WTC11 (cell line): ENCODE results near the gene INO80E. TPM values are rescaled to one million over a fixed set of nuclear protein-coding genes. Genes with fewer than 3 reads are reported as not detected.

Source experiments
- ATAC-seq: fragments of 200-7000 bp; cut with Tn5 transposase; 2 replicates; pipeline ENCODE4 v1.10.0; 2021; ENCODE audit warnings: mild to moderate bottlenecking, moderate library complexity
- CTCF ChIA-PET: fragments of 300-600 bp; sonication (Branson Sonifier 250); formaldehyde crosslinking; loops from one replicate; lab custom pipeline; 2021; ENCODE audit warnings: antibody characterized with exemption; lab: Charles Lee
- POLR2A ChIA-PET: fragments of 350-600 bp; sonication (Branson Sonifier 250); formaldehyde crosslinking; loops from one replicate; lab custom pipeline; 2021; ENCODE audit warnings: antibody characterized with exemption; lab: Charles Lee
- DNase-seq: peaks from one replicate; pipeline ENCODE4 v3.0.0; 2021; ENCODE audit warnings: low spot score
- H3K27ac Mint-ChIP-seq: 2 replicates; pipeline ENCODE4 v1.8.0; 2021; ENCODE audit warnings: mixed read lengths
- H3K27me3 Mint-ChIP-seq: 2 replicates; pipeline ENCODE4 v1.8.0; 2021; ENCODE audit warnings: low read depth, mild to moderate bottlenecking, moderate library complexity, mixed read lengths
- H3K36me3 Mint-ChIP-seq: 2 replicates; pipeline ENCODE4 v1.8.0; 2021; ENCODE audit warnings: mixed read lengths
- H3K4me1 Mint-ChIP-seq: 2 replicates; pipeline ENCODE4 v1.8.0; 2022; ENCODE audit warnings: mixed read lengths
- H3K4me3 Mint-ChIP-seq: 2 replicates; pipeline ENCODE4 v1.8.0; 2021; ENCODE audit warnings: mild to moderate bottlenecking, moderate library complexity, mixed read lengths
- H3K9me3 Mint-ChIP-seq: 2 replicates; pipeline ENCODE4 v1.8.0; 2021; ENCODE audit warnings: mixed read lengths
- ATF1 ChIP-seq: sonication (generic); formaldehyde crosslinking; IDR thresholded peaks from 2 replicates; pipeline ENCODE4 v1.8.1; 2023; ENCODE audit warnings: mild to moderate bottlenecking, moderate library complexity, missing genetic modification reagents
- GRHL2 ChIP-seq: fragments of 250-450 bp; sonication (Bioruptor Pico); IDR thresholded peaks from 2 replicates; pipeline ENCODE4 v1.8.0; 2022; ENCODE audit warnings: mild to moderate bottlenecking, moderate library complexity; ENCODE audit not compliant: insufficient replicate concordance, severe bottlenecking
- KAT7 ChIP-seq: sonication (generic); formaldehyde crosslinking; IDR thresholded peaks from 2 replicates; pipeline ENCODE4 v1.8.1; 2023; ENCODE audit warnings: missing genetic modification reagents, mild to moderate bottlenecking, borderline replicate concordance
- MXD4 ChIP-seq: fragments of 250-450 bp; sonication (Bioruptor Pico); IDR thresholded peaks from 2 replicates; pipeline ENCODE4 v1.8.0; 2021; ENCODE audit warnings: mild to moderate bottlenecking, moderate library complexity, borderline replicate concordance
- NFATC4 ChIP-seq: fragments of 250-450 bp; sonication (Bioruptor Pico); IDR thresholded peaks from 2 replicates; pipeline ENCODE4 v1.9.0; 2021; ENCODE audit warnings: mild to moderate bottlenecking
- NFE2L1 ChIP-seq: sonication (generic); formaldehyde crosslinking; IDR thresholded peaks from 2 replicates; pipeline ENCODE4 v1.8.1; 2023; ENCODE audit warnings: missing genetic modification reagents
- NR1H2 ChIP-seq: sonication (generic); formaldehyde crosslinking; IDR thresholded peaks from 2 replicates; pipeline ENCODE4 v1.9.0; 2021; ENCODE audit warnings: mild to moderate bottlenecking, moderate library complexity, missing genetic modification reagents
- OVOL2 ChIP-seq: fragments of 250-450 bp; sonication (Bioruptor Pico); IDR thresholded peaks from 2 replicates; pipeline ENCODE4 v1.9.0; 2021; ENCODE audit warnings: mild to moderate bottlenecking, borderline replicate concordance
- RELA ChIP-seq: sonication (generic); formaldehyde crosslinking; IDR thresholded peaks from 2 replicates; pipeline ENCODE4 v1.8.1; 2022; ENCODE audit warnings: missing genetic modification reagents, mild to moderate bottlenecking, borderline replicate concordance
- SOX15 ChIP-seq: fragments of 250-450 bp; sonication (Bioruptor Pico); IDR thresholded peaks from 2 replicates; pipeline ENCODE4 v1.9.0; 2021; ENCODE audit warnings: mild to moderate bottlenecking
- SP1 ChIP-seq: sonication (generic); formaldehyde crosslinking; conservative IDR thresholded peaks from 2 replicates; pipeline ENCODE4 v1.8.1; 2022; ENCODE audit warnings: missing genetic modification reagents
- ZNF317 ChIP-seq: sonication (generic); formaldehyde crosslinking; IDR thresholded peaks from 2 replicates; pipeline ENCODE4 v1.8.1; 2023; ENCODE audit warnings: low read depth, mild to moderate bottlenecking, moderate library complexity, missing genetic modification reagents, borderline replicate concordance
- total RNA-seq: library from RNA; stranded (reverse); gene quantifications from 3 replicates; pipeline ENCODE4 v1.2.3, GENCODE V29; 2021
- TF ChIP-seq, protein P1 (sequence below): sonication (generic); formaldehyde crosslinking; IDR thresholded peaks from 2 replicates; pipeline ENCODE4 v1.8.0; 2022; ENCODE audit warnings: missing genetic modification reagents
- TF ChIP-seq, protein P2 (sequence below): sonication (generic); formaldehyde crosslinking; IDR thresholded peaks from 2 replicates; pipeline ENCODE4 v1.8.1; 2022; ENCODE audit warnings: low read depth, mild to moderate bottlenecking, moderate library complexity, missing genetic modification reagents, borderline replicate concordance
- TF ChIP-seq, protein P3 (sequence below): sonication (generic); formaldehyde crosslinking; IDR thresholded peaks from 2 replicates; pipeline ENCODE4 v1.8.1; 2023; ENCODE audit warnings: mild to moderate bottlenecking, missing genetic modification reagents, borderline replicate concordance
- TF ChIP-seq, protein P4 (sequence below): sonication (generic); formaldehyde crosslinking; IDR thresholded peaks from 2 replicates; pipeline ENCODE4 v1.8.0; 2022; ENCODE audit warnings: mild to moderate bottlenecking, missing genetic modification reagents
- TF ChIP-seq, protein P5 (sequence below): sonication (generic); formaldehyde crosslinking; IDR thresholded peaks from 2 replicates; pipeline ENCODE4 v1.8.1; 2023; ENCODE audit warnings: mild to moderate bottlenecking, moderate library complexity, missing genetic modification reagents
- TF ChIP-seq, protein P6 (sequence below): fragments of 250-450 bp; sonication (Bioruptor Pico); IDR thresholded peaks from 2 replicates; pipeline ENCODE4 v1.9.0; 2021; ENCODE audit warnings: mild to moderate bottlenecking
- TF ChIP-seq, protein P7 (sequence below): sonication (generic); formaldehyde crosslinking; IDR thresholded peaks from 2 replicates; pipeline ENCODE4 v1.8.1; 2022; ENCODE audit warnings: mild to moderate bottlenecking, moderate library complexity, missing genetic modification reagents

The INO80E gene
- total RNA-seq, 1 experiment from 2014 or later, result 101 TPM

DNA sequence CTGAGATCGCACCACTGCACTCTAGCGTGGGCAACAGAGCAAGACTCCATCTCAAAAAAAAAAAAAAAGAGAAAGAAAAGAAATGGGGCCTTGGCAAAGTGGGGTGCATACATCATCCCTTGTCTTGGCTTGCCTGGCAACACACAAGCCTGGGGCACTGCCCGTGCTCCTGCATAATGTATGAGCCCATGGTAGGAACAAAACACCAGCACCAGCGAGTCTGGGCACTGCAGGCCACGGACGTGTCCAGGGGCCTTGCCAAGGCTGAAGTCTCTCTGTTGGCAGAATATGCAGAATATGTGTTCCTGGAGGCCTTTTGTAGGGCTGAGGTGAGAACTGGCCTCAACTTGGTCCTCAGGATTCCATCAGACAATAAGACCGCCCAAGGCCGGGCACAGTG, 53.8 kb downstream of the INO80E start:
- no peaks in the 10 kb centered on the region for H3K36me3 Mint-ChIP-seq
- peaks cover 42% of the 10 kb centered on the region for H3K27me3 Mint-ChIP-seq
- no peaks in the 10 kb centered on the region for H3K9me3 Mint-ChIP-seq
- CTCF ChIA-PET, result interaction anchor here (0.8 to 2.0 kb wide), 3 partner anchors 17 to 42 kb away, joined by 3 to 16 read pairs (median 6); partner anchors contain the start of gene TLCD3B
- no peak overlapping the region for H3K27ac Mint-ChIP-seq
- no peak overlapping the region for H3K4me3 Mint-ChIP-seq
- ATAC-seq (no peak), DNase-seq (no peak)
- H3K4me1 Mint-ChIP-seq, result peaks cover 10% of the 10 kb centered on the region
- TF ChIP-seq, protein P1, sequence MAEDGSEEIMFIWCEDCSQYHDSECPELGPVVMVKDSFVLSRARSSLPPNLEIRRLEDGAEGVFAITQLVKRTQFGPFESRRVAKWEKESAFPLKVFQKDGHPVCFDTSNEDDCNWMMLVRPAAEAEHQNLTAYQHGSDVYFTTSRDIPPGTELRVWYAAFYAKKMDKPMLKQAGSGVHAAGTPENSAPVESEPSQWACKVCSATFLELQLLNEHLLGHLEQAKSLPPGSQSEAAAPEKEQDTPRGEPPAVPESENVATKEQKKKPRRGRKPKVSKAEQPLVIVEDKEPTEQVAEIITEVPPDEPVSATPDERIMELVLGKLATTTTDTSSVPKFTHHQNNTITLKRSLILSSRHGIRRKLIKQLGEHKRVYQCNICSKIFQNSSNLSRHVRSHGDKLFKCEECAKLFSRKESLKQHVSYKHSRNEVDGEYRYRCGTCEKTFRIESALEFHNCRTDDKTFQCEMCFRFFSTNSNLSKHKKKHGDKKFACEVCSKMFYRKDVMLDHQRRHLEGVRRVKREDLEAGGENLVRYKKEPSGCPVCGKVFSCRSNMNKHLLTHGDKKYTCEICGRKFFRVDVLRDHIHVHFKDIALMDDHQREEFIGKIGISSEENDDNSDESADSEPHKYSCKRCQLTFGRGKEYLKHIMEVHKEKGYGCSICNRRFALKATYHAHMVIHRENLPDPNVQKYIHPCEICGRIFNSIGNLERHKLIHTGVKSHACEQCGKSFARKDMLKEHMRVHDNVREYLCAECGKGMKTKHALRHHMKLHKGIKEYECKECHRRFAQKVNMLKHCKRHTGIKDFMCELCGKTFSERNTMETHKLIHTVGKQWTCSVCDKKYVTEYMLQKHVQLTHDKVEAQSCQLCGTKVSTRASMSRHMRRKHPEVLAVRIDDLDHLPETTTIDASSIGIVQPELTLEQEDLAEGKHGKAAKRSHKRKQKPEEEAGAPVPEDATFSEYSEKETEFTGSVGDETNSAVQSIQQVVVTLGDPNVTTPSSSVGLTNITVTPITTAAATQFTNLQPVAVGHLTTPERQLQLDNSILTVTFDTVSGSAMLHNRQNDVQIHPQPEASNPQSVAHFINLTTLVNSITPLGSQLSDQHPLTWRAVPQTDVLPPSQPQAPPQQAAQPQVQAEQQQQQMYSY (CRISPR knock-in tag), result no peak
- TF ChIP-seq, protein P2, sequence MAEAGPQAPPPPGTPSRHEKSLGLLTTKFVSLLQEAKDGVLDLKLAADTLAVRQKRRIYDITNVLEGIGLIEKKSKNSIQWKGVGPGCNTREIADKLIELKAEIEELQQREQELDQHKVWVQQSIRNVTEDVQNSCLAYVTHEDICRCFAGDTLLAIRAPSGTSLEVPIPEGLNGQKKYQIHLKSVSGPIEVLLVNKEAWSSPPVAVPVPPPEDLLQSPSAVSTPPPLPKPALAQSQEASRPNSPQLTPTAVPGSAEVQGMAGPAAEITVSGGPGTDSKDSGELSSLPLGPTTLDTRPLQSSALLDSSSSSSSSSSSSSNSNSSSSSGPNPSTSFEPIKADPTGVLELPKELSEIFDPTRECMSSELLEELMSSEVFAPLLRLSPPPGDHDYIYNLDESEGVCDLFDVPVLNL, result no peak
- TF ChIP-seq, protein P3, sequence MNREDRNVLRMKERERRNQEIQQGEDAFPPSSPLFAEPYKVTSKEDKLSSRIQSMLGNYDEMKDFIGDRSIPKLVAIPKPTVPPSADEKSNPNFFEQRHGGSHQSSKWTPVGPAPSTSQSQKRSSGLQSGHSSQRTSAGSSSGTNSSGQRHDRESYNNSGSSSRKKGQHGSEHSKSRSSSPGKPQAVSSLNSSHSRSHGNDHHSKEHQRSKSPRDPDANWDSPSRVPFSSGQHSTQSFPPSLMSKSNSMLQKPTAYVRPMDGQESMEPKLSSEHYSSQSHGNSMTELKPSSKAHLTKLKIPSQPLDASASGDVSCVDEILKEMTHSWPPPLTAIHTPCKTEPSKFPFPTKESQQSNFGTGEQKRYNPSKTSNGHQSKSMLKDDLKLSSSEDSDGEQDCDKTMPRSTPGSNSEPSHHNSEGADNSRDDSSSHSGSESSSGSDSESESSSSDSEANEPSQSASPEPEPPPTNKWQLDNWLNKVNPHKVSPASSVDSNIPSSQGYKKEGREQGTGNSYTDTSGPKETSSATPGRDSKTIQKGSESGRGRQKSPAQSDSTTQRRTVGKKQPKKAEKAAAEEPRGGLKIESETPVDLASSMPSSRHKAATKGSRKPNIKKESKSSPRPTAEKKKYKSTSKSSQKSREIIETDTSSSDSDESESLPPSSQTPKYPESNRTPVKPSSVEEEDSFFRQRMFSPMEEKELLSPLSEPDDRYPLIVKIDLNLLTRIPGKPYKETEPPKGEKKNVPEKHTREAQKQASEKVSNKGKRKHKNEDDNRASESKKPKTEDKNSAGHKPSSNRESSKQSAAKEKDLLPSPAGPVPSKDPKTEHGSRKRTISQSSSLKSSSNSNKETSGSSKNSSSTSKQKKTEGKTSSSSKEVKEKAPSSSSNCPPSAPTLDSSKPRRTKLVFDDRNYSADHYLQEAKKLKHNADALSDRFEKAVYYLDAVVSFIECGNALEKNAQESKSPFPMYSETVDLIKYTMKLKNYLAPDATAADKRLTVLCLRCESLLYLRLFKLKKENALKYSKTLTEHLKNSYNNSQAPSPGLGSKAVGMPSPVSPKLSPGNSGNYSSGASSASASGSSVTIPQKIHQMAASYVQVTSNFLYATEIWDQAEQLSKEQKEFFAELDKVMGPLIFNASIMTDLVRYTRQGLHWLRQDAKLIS, result no peak
- TF ChIP-seq, protein P4, sequence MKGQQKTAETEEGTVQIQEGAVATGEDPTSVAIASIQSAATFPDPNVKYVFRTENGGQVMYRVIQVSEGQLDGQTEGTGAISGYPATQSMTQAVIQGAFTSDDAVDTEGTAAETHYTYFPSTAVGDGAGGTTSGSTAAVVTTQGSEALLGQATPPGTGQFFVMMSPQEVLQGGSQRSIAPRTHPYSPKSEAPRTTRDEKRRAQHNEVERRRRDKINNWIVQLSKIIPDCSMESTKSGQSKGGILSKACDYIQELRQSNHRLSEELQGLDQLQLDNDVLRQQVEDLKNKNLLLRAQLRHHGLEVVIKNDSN (CRISPR knock-in tag), result no peak
- TF ChIP-seq, protein P5, sequence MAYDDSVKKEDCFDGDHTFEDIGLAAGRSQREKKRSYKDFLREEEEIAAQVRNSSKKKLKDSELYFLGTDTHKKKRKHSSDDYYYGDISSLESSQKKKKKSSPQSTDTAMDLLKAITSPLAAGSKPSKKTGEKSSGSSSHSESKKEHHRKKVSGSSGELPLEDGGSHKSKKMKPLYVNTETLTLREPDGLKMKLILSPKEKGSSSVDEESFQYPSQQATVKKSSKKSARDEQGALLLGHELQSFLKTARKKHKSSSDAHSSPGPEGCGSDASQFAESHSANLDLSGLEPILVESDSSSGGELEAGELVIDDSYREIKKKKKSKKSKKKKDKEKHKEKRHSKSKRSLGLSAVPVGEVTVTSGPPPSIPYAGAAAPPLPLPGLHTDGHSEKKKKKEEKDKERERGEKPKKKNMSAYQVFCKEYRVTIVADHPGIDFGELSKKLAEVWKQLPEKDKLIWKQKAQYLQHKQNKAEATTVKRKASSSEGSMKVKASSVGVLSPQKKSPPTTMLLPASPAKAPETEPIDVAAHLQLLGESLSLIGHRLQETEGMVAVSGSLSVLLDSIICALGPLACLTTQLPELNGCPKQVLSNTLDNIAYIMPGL (CRISPR knock-in tag), result no peak
- POLR2A ChIA-PET, result no interaction called here

DNA sequence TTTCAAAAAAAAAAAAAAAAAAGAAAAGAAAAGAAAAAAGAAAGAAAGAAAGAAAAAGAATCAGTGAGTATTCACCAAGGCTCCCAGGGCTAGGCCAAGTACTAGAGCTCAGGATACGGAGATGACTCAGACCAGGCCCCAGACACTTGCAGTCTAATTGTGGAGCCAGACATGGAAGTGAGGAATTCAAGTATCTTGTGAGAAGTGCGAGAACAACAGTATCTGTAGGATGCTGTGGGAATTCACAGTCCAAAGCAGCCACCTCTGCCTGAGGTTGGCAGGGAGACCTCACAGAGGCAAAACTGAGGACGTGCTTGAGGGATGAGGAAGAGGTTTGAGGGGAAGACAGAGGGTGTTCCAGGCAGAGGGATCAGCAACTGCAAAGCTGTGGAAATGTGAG, 55.5 kb downstream of the INO80E start:
- ATAC-seq (no peak), DNase-seq (no peak)
- POLR2A ChIA-PET, result no interaction called here
- peak overlapping the region; percentile 52 for H3K4me3 Mint-ChIP-seq
- CTCF ChIA-PET, result interaction anchor here (0.6 to 1.0 kb wide), 3 partner anchors 19 to 550 kb away, joined by 3 to 4 read pairs (median 4); no protein-coding TSS in a partner anchor
- H3K27ac Mint-ChIP-seq, result 0 out of 2 replicates have a peak overlapping the region, but pooled peaks have one; percentile 93
- H3K36me3 Mint-ChIP-seq, result no peaks in the 10 kb centered on the region
- H3K4me1 Mint-ChIP-seq, result peaks cover 14% of the 10 kb centered on the region
- TF ChIP-seq, protein P6, sequence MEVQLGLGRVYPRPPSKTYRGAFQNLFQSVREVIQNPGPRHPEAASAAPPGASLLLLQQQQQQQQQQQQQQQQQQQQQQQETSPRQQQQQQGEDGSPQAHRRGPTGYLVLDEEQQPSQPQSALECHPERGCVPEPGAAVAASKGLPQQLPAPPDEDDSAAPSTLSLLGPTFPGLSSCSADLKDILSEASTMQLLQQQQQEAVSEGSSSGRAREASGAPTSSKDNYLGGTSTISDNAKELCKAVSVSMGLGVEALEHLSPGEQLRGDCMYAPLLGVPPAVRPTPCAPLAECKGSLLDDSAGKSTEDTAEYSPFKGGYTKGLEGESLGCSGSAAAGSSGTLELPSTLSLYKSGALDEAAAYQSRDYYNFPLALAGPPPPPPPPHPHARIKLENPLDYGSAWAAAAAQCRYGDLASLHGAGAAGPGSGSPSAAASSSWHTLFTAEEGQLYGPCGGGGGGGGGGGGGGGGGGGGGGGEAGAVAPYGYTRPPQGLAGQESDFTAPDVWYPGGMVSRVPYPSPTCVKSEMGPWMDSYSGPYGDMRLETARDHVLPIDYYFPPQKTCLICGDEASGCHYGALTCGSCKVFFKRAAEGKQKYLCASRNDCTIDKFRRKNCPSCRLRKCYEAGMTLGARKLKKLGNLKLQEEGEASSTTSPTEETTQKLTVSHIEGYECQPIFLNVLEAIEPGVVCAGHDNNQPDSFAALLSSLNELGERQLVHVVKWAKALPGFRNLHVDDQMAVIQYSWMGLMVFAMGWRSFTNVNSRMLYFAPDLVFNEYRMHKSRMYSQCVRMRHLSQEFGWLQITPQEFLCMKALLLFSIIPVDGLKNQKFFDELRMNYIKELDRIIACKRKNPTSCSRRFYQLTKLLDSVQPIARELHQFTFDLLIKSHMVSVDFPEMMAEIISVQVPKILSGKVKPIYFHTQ (CRISPR knock-in tag), result no peak
- no peak for TF ChIP-seq KAT7 (CRISPR knock-in tag)
- TF ChIP-seq, protein P7, sequence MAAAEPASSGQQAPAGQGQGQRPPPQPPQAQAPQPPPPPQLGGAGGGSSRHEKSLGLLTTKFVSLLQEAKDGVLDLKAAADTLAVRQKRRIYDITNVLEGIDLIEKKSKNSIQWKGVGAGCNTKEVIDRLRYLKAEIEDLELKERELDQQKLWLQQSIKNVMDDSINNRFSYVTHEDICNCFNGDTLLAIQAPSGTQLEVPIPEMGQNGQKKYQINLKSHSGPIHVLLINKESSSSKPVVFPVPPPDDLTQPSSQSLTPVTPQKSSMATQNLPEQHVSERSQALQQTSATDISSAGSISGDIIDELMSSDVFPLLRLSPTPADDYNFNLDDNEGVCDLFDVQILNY (CRISPR knock-in tag), result no peak
- TF ChIP-seq NR1H2 (CRISPR knock-in tag), result no peak
- TF ChIP-seq SP1 (CRISPR knock-in tag), result no peak
- TF ChIP-seq NFE2L1, result no peak
- no peak for TF ChIP-seq ATF1 (CRISPR knock-in tag)
- TF ChIP-seq MXD4, result no peak
- no peak for TF ChIP-seq ZNF317 (CRISPR knock-in tag)
- no peak for TF ChIP-seq SOX15
- no peak for TF ChIP-seq OVOL2 (CRISPR knock-in tag)
- TF ChIP-seq GRHL2, result no peak
- no peak for TF ChIP-seq RELA (CRISPR knock-in tag)
- no peak for TF ChIP-seq NFATC4 (CRISPR knock-in tag)
- H3K27me3 Mint-ChIP-seq, result peaks cover 40% of the 10 kb centered on the region
- H3K9me3 Mint-ChIP-seq, result no peaks in the 10 kb centered on the region
